Stimulated activated CD8-positive, alpha-beta memory T cell treated with anti-CD3 and anti-CD28 coated beads, Interleukin-4, amount 100 ng/mL, for 4 hours (primary cell): ENCODE data around the gene ANKRD9.

Experiments used
- DNase-seq, 2 donors: peaks; one replicate each; pipeline ENCODE4 v3.0.0-alpha.2; 2020; ENCODE audit warnings: low read depth in 2 of 2, low spot score in 1 of 2

The ANKRD9 gene

DNA sequence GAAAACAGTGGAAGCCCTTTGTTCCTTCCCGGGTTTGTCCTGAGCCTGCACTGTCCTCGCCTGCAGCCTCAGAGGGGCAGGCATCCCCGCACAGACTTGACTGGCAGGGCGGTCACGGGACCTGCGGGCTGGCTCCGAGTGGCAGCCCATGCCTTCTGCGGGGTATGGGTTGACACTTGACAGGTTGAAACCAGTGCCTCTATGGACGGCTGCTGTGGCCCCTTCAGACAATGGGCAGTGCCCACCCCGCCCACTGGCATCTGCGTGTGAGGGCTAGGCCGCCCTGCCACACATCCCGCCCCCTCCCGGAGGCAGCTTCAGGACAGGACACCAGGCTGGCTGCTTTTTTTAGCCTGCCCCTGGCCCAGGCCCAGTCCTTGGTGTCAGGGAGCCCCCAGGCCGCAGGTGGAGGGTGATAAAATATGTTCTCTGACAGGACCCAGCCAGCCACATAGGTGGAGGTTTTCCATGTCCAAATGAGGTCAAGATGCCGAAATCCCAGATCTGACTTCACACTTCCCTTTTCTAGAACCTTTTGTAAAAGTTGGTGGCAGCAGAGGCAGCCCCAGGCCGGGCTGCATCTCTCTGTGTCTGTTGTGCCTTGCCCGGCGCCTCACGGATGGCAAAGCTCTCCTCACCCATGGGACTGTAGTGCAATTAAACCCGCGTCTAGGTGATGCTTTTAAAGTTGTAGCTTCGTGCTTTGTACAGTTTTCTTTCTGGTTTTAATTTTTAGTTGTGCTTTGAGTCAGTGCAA, 10.0 kb downstream of the ANKRD9 start:
- no peak for DNase-seq

DNA sequence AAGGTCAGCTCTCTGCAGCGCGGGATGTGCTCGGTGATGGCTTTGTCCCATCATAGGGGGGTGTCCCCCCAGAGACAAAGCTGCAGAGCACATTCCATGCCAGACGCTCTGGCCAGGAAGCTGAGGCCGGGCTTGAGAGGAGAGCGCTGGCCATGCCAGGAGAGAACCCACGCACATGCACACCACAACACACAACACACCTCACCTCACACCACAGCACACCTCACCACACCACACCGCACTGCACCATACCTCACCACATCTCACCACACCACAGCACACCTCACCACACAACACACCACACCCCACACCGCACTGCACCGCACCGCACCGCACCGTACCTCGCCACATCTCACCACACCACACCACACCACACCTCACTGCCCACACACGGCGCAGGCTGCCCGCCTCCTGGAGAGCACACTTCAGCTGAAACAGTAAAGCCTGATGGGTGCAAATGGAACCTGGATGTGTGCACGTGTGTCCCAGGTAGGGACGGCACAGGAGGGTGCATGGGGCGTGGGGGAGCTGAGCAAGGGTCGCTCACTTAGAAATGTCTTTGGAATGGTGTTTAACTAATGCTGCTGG, 10.8 kb downstream of the ANKRD9 start:
- DNase-seq: no peak

DNA sequence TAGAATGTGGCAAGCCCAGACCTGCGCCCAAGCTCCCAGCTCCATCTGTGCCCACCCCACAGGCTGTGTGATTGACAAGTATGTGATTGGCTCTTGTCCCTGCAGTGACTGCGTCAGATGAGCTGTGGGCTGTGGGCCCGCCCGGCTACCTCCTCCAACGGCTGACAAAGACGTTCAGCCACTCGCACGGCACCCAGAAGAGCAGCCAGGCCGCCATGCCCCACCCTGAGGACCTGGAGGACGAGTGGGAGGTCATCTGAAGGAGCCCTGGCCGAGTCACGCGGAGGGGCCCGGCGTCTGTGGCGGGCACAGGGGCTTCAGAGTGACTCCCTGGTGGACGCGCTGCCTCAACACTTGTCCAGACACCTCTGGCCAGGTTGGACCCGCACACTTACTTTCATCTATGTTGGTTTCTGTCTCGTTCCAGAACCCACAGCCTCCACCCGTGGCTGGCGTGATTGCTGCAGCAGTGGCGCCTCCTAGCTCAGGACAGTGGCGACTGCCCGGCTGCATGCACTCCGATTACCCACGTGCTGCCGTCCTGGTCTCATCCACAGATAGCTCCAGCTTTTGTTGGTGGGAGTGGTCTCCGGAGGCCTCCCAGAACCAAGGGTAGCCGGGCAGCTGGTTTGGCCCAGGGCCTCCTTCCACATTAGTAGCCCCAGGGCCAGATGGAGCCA, 11.4 kb downstream of the ANKRD9 start:
- no peak for DNase-seq

DNA sequence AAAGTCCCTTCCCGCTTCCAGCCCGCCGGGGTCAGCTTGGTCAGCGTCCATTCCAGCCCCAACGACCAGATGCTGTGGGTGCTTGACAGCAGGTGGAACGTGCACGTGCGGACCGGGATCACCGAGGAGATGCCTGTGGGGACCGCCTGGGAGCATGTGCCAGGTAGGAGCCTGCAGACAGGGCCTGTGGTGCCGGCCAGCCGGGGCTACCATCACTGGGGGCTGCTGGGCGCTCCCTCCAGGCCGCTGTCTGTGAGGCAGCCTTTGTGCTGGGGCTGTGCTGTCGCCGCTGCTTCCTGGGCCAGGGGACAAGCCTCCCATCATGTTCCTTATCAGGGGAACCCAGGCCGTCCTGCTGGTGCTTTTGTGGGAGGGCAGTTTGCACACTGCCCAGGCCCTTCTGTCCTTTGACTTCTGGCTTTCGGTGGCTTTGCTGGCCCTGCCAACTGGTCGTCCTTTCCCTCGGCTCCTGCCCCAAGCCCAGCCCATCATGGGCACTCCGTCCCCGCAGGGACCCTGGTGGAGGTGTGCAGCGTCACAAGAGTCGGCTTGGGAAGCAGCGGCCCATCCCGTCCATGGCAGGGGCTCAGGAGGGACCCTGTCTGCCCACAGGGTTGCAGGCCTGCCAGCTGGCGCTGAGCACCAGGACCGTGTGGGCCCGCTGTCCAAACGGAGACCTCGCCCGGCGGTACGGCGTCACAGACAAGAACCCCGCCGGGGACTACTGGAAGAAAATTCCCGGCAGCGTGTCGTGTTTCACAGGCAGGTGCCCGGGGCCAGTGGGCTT, 12.4 kb downstream of the ANKRD9 start:
- DNase-seq: no peak

DNA sequence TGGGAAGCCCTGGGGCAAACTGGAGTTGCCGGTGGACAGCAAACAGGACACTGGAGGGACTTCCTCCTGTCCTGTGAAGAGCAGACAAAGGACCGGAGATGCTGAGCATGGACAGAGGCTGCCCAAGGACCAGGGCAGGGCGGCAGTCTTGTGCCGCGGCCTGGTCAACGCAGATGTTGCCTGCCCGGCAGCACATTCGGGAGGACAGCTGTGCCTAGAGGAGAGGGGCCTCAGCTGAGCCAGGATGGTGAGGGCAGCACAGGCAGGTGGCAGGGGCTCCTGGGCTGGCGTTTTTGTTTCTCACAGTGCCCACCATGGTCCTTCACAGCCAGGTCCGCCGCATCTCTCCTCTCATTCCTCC, 13.3 kb downstream of the ANKRD9 start:
- no peak for DNase-seq

DNA sequence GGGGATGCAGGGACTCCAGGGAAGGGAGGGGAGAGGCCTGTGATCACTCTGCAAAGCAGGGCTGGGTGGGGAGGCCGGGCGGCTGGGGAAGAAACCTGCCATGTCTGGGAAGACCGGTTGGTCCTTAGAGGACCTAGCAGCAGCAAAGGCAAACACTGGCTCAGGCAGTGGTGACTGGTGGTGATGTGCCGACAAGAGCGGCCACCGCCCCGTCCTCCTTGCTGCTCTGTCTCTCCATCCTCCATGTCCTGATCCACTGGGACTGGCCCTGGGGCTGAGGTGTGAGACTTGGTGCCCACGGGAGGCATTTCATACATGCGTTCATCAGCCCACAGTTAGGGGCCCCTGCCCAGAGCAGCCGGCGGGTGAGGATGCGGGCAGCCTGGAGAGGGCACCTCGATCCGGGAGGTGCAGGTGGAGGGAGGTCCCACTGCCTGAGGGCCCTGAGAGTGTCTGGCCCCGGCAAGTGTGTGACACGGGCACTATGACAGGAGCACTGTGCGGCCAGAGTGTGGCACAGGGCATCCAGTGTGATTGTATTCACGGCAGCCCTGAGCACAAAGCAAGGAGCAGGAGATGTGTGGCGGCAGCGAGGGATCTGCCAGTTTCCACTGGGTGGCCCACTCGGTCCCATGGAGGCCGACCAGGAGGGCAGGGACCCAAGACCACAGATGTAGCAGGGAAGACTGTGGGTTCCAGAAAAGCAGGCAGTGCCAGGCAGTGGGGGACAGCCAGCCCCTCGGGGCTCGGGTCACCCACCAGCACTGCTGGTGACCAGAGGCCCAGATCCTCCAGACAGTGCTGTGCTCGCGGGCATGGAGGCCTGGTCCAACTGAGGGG, 13.9 kb downstream of the ANKRD9 start:
- DNase-seq: no peak

DNA sequence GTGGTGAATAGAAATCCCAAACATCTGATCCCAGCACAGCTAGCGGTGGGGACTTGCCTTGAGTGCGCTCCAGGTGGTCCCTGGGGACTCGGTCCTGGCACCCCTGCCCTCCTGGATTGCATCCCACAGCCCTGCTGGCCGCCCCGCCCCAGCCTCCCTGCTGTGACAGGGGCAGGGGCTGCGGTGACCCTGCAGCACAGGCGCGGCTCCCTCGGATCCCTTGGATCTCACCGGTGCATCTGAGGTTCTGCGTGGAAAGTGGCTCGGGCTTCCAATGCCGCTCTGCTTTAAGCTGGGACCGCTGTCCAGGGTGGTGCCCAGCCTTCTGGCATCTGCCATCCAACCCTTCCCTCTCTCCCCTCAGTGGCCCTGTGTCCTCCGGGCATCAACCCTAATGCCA, 16.0 kb downstream of the ANKRD9 start:
- DNase-seq: no peak

DNA sequence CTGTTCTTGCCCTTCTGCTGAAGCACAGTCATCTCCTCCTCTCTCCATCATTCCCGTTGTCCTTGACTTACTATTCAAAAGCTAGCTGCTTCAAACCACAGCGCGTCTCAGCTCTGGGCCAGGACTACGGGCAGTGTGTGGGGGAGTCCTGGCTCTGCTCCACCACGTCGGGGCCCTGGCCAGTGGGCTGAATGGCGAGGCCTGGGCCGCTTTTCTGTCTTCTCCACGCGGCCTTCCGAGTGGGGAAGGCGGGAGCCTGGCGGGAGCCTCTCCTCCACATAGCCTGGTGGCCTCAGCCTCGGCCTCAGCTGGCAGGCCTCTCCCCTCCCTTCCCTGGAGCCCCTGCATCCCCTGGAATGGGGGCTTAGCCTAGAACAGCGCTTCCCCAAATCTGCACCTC, 16.5 kb downstream of the ANKRD9 start:
- DNase-seq: no peak

DNA sequence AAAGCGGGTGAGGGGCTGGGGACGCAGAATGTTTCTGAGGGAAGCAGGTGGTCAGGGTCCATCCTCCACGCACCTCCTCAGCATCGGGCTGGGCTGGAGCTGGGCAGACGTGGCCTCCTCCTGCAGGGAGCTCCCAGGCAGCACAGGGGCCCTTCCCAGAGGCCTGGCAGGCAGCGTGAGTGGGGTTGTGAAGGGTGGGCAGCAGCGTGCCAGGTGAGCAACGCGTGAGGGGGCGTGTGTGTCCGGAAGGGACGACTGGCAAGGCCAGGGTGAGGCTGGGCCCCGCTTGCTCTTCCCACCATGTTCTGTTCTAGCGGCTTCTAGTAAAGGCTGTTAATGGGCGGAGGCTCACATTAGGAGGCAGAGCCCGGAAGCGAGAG, 17.1 kb downstream of the ANKRD9 start:
- no peak for DNase-seq

DNA sequence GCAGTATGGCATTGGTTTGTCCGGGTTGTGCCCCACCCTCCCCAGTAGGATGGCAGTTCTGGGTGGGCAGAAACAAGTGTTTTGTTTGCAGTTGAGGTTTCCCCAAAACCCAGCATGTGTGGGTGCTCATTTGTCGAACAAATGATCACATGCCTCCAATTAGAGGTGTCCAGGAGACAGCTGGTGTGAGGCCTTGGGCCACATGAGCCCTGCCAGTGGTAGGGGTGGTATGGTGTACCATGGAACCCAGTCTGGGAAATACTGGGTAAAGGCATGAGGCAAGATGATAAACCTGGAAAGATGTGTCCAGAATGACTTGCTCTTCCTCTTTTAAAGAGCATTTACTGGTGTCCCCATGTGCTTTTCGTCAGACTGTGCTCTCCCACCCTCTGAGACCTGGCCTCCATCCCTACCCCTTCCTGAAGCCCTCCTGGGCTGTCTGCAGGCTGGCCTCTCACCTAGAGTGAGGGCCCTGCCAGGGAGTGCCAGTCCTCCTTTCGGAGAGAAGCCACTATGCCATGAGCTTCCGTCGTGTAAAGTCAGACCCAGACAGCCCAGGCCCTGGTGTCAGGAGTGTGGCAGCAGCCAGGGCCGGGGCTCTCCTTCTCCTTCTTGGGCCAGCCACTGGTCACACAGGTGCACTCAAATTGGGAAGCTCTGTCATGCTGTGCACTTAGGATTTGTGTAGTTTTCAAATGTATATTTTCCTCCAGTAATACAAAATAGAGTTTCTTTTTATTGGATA, 17.6 kb downstream of the ANKRD9 start:
- DNase-seq: no peak

DNA sequence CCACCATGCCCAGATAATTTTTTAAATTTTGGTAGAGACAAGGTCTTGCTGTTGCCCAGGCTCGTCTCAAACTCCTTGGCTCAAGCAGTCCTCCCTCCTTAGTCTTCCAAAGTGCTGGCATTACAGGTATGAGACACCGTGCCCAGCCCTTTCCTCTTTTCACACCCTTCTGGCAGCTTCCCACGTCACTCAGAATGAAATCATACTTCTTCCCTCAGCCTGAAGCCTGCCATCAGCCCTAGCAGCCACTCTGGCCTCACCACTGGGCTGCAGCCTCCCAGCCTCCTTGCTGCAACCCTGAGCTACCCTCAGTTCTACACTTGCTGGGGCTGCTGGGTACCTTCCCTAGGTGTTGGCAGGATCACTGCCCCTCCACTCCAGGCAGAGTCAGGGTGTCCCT, 18.2 kb downstream of the ANKRD9 start:
- DNase-seq: no peak

DNA sequence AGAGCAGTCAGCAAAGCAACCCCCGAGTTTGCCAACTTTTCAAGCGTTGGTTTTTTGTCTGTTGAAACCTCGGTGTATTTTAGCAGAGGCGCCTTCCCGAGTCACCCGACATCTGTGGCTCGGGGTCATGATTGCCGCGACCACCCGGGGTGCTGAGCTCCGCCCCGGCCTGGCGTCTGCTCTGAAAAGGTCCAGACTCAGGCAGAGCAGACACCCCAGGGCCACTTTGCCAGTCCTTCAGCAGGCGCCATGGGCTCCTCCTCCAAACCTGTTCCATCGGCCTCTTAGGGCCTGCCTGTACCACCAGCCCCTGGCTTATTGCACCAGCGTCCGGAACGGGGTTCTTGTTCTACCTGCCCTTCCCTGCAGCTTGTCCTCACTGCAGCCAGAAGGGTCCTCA, 19.1 kb downstream of the ANKRD9 start:
- DNase-seq: no peak

DNA sequence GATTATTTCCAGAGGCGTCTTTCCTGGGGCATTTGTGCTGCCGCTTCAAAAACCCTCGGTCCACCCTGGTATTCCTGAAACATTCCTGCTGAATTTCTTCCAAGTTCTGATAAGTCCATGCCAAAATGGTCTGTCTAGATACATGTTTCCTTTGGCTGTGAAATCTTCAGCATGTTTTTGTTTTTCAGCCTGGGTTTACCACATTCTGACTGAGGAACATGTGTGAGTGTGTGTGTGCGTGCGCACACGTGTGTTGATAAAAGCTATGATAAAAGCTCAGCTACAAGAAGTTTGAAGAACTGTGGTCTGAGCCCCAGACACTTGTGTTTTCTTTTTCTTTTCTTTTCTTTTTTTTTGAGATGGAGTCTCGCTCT, 22.4 kb downstream of the ANKRD9 start:
- no peak for DNase-seq

DNA sequence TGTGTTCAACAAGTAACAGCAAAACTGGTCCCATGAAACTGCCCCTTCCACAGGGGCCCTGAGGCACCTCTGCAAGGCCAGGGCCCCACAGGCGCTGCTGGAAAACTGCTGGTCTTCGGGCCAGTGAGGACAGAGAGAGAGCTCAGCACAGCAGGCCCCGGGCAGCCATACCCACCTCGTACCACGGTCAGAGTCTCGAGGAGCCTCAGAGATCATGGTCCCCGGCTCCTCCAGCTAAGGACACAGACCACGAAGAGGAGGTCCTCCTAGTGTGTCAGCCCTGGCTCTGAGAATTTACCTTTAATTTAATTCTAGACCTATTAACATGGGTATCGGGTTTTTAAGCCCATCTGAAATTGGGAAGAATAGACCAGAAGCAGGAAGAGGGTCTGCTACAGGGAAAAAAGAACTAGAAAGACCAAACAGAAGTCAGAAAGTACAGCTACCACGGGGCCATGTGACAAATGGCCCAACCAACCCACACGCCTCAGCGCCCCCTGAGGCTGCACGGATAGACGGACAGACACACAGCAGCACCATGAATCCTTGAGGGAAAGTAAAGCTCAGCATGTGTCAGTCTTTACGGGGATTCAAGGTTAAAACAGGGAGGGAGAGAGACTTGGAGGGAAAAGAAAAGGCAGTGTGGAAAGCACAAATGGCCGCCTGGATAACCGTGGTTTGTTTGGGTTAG, 22.9 kb downstream of the ANKRD9 start:
- DNase-seq: no peak

DNA sequence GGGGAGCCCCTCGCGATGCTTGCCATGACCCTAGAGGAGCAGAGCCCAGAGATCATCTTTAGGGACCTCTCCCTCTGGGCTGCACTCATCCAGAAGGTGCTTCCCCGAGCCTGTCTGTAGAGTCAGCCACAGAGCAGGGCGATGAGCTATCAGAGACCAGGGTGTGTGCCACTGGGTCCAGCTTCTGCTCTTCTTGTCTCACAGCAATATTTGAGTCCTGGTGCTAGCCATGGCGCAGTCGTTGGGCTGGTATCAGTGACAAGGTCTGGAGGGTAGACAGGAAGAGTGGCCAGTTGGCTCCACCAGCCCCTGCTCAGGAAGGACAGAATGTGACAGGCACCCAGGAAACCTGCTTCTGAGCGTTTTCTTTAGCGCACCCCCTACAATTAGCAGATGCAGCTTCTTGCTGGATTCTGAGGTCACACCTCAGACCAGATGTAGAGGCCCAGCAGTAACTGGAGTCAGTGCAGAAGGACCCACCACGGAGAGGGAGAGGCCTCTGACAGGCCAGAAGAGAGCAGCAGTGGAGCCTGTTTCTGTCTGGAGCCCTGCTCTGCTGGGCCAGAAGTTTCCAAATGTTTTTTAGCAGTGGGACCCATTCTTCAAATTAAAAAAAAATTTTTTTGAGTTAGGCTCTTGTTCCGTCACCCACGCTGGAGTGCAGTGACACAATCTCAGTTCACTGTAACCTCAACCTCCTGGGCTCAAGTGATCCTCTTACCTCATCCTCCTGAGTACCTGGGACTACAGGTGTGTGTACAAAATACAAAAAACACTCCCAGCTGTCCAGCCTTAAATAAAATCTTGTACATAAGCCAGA, 23.7 kb downstream of the ANKRD9 start:
- no peak for DNase-seq

DNA sequence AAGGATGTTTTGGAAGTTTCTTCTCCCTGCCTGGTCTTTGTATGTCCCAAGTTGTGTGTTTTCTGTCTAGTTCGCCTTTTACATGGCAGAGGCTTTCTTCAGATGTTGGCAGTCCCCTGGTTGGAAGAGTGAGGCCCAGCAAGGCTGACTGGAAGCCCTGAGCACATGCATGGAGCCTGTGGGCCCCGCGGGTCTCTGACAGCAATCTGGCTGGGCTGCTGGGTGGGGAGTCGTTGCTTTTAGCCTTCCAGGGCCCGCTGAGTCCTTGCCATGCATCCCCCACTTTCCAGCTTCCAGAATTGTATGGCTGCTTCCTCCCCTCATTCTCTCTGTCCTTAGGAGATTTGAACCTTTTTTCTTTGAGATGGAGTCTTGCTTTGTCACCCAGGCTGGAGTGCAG, 25.3 kb downstream of the ANKRD9 start:
- DNase-seq: no peak

DNA sequence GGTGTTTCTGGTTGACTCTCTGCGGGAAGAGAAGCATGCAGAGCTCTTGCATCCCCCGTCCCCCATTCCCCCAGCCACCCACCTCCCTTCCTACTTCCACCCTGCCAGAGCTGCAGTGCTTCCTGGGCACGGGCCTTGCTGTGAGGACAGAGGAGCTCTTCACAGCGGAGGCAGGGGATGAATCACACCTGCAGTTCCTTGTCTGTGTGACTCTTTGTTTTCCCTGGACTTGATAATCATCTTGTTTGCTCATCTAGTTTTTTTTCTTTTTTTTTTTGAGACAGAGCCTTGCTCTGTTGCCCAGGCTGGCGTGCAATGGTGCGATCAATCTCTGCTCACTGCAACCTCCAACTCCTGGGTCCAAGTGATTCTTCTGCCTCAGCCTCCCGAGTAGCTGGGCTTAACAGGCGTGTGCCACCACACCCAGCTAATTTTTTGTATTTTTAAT, 27.8 kb downstream of the ANKRD9 start:
- no peak for DNase-seq

DNA sequence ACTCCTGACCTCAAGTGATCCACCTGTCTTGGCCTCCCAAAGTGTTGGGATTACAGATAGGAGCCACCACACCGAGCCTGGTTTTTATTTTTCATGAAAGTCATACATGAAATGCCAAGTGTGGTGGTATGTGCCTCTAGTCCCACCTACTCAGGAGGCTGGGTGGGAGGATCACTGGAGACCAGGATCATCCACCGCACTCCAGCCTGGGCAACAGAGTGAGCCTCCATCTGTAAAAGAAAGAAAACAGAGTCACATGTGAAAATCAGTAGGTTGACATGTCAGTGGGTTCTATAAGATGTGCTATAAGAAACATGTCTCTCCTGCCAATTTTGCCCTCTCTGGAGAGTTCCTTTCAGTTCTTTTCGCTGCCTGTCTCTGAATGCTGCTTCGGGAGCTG, 28.2 kb downstream of the ANKRD9 start:
- DNase-seq: no peak

DNA sequence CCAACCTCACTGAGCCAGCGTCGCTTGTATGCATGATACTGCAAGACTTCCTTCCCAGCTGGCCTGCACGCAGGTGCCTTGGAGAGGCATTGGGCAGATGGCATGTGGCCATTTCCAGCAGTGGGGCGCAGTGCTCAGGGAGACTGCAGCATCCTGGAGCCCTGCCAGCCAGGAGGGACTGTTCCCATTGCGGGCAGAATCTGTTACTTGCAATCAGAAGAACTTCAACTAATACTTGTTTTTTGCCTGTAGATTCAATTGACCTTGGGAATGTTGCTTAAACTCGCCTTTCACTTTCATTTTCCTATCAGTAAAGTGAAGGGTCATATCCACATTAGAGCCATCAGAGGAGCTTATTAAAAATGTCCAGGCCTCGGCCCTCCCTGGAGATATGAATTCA, 29.8 kb downstream of the ANKRD9 start:
- DNase-seq: no peak
